NCI-H524 treated with DMSO at 0.1 percent for 48 hours (cell line): ENCODE results near the gene TOM1L2.

Experiments used
- DNase-seq: peaks from one replicate; lab custom pipeline; 2025; lab: John Stamatoyannopoulos, UW

TOM1L2 gene

DNA sequence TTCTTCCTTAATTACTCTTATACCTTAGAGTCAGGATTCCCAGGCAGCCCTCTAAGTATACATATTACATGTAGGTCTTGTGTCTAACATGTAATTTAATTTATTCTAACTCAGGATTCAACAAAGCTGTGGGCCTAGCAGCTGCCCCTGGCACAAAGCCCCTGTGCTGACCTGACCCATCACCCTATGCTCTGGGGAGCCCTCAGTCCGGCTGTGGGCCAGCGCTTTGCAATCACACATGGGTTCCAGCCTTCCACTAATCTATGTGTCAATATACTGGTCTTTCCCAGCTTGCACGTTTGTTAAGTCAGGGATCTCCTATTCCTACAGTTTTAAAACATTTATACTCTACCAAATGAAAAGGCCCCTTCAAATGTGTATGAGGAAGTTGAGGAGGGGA lies 72.7 kb downstream of the TOM1L2 start:
- no peak for DNase-seq

GRCh38 chr17:17898673-17899072 lies 73.5 kb downstream of the TOM1L2 start:
- DNase-seq = no peak

- no peak for DNase-seq
Measured at GRCh38 chr17:17897442-17897841, 74.8 kb downstream of the TOM1L2 start.

- no peak for DNase-seq
Measured at GRCh38 chr17:17896746-17897145, 75.5 kb downstream of the TOM1L2 start.

GRCh38 chr17:17893801-17894644 lies 78.2 kb downstream of the TOM1L2 start:
- DNase-seq = no peak

DNA sequence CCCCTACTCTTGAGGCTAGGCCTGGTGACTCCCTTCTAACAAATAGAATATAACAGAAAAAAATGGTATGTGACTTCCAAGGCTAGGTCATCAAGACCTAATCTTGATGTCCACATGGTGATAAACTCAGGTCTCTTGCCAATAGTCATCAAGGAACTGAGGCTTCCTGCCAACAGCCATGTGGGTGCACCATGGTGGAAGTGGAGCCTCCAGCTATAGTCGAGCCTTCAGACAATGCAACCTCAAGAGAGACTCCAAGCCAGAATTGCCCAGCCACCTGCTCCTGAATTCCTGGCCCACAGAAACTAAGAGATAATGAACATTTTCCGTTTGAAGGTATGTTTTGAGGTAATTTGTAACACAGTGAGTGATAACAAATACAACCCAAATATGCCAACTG lies 79.5 kb downstream of the TOM1L2 start:
- DNase-seq = no peak

- no peak for DNase-seq
Measured at GRCh38 chr17:17892009-17892408, 80.2 kb downstream of the TOM1L2 start.

DNA sequence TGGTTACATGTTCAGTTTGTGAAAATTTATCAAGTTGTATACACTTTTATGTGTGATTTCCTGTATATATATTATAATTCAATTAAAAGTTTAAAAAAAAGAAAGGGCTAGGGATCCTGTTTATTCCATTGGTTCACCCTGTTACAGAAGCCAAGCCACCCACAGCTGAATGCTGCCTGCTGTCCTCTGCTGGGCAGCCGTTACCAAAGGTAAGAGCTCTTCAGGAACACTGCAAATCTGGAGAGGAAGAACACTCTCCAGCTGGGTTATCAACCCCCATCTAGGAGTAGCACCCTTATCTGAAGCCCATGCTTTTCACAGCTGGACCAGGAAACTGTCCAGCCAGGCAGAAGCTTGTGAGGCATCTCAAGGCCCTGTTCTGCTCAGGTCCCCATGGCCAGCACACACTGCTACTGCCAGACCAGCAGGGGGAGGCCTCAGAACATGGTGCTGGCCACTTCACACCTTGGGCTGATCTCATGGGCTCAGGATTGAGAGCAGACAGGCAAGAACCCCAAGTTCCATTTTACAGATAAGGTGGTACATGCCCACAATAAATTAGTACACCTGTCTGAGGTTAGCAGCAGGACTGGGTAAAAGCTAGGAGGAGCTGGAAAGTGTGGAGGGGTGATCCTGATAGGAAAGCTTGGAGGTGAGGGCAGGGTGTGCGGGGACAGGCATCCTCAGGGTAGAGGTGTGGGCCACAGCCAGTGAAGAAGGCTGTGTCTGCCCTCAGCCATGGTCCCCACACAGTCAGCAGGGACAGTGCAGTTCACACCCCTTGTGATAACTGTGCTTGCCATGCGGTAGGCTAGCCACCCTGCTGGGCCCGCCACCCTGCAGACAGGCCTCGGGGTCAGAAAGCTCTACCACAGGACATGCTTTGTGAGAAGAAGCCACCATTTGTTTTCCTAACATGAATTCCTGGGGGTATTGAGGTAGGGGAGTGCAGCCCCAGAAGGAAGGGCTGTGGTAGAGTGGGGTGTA lies 81.1 kb downstream of the TOM1L2 start:
- DNase-seq = no peak

DNA sequence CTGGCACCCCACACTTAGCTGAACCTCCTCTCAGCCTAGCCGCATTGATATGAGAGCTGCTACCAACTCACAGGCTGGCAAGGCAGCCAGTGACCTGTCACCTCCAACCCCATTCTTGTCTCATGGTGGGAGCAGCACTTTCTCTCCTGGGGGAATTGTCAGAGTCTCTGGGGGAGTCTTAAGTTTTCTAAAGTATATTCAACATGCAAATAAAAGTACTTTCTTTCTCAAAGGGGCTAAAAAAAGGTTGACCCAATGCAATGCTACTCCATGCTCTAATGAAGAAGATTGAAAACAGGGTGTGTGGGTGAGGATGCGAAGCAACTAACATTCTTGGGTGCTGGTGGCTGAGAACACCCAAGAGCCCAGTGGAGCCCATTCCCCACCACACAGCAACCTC lies 82.3 kb downstream of the TOM1L2 start:
- no peak for DNase-seq

GRCh38 chr17:17888821-17889220 lies 83.4 kb downstream of the TOM1L2 start:
- no peak for DNase-seq

DNA sequence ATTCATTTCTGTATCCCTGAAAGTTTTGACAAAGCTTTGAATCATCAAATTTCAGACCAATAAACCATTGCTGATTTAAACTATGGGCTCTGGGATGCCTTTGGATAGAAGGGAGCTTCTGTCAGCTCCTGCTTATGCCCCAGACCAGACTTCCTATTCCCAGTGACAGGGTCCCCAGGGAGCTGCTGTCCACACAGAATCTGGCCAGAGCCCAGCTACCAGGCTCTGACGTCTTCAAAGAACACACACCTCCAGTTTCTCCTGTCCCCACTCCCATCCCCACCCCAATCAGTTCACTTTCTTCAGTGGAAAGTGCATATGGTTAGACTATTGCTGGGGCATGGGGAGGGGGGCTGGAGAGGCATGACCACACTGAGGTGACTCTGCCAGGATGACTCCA lies 83.8 kb downstream of the TOM1L2 start:
- DNase-seq = no peak

DNA sequence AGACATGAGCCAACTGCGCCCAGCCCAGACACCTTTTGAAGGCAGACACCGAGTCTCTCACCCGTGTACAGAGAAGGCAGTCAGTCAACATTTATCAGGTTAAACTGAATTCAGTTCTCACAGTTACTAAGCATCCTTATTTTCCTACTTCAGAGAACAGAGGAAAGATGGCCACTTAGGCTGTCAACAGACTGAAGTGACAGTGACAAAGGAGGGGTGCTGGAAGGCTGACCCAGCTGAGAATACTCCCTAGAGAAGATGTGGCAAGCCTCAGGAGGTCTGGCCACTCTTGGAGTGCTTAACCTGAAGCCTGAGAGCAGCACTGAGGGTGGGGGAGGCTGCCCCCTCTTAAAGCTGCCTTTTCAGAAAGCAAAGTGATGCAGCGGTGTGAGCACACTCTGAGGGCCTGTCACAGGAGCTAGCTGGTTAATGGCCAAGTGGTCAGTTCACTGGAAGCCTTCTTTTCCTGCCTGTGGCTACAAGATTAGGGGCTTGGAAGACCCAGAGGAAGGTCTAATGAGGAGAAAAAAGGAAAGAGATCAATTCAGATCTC lies 84.4 kb downstream of the TOM1L2 start:
- DNase-seq = no peak

DNA sequence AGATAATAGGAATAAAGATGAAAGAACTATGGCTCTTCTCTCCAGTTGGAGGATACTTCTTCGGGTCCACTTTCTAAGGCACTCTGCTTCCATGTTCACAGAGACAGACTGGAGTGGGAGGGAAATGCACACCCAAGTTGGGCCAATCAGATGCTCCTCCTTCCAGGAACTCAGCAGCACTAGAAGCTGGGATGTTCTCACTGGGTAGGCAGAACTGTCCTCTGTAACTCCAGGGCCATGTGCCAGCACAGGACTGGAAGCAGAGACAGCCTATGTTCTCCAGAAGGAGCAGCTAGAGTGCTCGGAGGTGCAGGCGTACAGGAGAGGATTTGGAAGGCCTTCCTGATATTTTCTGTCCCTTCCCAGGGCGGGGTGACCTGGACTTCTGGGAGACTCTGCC lies 85.5 kb downstream of the TOM1L2 start:
- no peak for DNase-seq

DNA sequence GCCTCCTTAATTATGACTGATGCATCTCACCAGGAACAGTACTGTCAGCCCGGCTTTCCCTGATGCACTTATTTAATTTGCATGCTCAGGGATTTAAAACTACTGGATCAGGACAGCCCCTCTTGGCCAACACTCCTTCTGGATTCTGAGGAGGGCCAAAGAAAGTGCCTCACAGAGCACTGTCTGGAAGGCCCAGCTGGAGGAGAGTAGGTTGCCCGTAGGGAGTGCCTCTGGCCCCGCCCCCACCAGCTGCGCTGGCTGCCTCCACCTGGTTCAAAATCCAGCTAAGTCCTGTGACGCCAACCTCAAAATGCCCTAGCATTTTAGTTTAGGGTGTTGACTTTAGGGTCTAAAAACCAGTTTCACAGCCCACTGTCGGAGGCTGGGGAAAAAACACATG lies 86.0 kb downstream of the TOM1L2 start:
- peak; percentile 69 for DNase-seq

GRCh38 chr17:17884391-17885357 lies 87.5 kb downstream of the TOM1L2 start:
- peak; percentile 91 for DNase-seq

- no peak for DNase-seq
Measured at GRCh38 chr17:17883801-17884200, 88.4 kb downstream of the TOM1L2 start.

DNA sequence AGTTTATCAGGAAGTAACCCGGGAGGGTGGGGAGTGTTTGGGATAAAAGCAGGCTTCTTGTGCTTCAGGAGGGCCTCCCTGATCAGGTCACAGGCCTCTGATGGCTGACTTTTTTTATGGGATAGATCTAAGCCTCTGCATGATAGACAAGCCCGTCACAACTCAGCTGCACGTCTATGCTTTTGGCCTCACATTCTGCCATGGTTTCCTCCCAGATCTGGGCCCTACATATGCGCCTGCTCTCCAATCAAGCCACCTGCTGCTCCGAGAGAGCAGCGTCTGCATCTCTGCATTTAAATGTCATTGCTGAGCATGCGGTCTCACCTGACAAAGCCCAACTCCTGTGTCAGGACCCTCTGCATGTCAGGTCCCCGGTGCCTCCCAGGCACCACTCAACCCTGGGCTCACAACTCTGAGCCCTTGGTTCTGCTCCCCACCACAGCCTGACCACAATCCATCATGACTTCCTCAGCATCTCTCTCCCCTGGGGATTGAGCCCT lies 90.1 kb downstream of the TOM1L2 start:
- no peak for DNase-seq

DNA sequence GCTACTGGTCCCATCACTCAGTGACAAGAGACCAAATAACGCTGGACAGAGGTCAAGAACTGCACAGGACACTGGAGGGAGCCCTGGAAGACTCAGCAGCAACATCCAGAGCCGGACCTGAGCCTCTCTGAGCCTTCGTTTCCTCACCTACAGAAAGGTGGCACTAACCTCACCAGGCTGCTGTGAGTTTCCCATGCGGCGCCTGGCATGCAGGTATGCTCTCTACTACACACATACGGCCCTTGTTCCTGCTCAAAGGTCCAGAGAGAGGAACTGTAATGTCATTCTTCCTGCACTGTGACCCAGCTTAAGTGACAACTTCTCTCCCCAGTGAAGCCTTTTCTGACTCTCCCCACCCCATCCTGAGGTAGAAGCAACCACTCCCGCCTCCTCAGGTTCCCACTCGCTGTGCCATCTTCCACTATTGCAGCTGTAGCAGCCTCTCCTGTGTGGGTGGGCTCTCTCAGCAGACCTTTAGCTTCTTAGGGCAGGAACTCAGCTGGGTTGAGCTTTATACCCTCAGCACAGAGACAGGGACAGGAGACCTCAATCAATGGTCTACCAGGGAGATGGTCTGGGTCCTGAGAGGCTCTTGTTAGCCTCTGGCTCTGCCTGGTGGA lies 91.5 kb downstream of the TOM1L2 start:
- DNase-seq = no peak

GRCh38 chr17:17877529-17878358 lies 94.5 kb downstream of the TOM1L2 start:
- no peak for DNase-seq
